Measurements from ENCODE around the gene RERE. TPM values are rescaled to one million over a fixed set of nuclear protein-coding genes. Genes with fewer than 3 reads are reported as not detected.

RERE gene
- total RNA-seq, 1 donor from 2014 or later = 139 TPM

DNA sequence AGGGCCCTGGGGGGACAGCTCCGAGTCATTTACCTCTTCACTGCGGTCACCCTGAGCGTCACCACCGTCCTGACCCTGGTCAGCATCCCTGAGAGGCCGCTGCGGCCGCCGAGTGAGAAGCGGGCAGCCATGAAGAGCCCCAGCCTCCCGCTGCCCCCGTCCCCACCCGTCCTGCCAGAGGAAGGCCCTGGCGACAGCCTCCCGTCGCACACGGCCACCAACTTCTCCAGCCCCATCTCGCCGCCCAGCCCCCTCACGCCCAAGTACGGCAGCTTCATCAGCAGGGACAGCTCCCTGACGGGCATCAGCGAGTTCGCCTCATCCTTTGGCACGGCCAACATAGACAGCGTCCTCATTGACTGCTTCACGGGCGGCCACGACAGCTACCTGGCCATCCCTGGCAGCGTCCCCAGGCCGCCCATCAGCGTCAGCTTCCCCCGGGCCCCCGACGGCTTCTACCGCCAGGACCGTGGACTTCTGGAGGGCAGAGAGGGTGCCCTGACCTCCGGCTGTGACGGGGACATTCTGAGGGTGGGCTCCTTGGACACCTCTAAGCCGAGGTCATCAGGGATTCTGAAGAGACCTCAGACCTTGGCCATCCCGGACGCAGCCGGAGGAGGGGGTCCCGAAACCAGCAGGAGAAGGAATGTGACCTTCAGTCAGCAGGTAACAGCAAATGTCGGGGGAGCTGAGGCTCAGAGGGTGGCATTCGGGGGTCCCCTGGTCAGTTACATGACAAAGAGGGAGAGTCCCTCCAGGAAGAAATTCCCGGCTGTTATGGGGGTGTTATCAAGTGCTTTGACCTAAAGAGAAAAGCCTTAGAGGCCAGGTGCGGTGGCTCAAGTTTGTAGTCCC is 486.9 kb downstream of the RERE start:
- no peak overlapping the region for H3K4me3 Mint-ChIP-seq (ENCODE audit: low read depth)
- H3K36me3 Mint-ChIP-seq (ENCODE audit: low read depth) = no peaks in the 10 kb centered on the region
- no peaks in the 10 kb centered on the region for H3K4me1 Mint-ChIP-seq (ENCODE audit: low read depth)
- intact Hi-C loops (cut with micrococcal nuclease) = no loop called here
- H3K9me3 Mint-ChIP-seq = no peaks in the 10 kb centered on the region
- DNase-seq (ENCODE audit: low spot score) = no peak
- H3K27ac Mint-ChIP-seq = no peak overlapping the region
- no peaks in the 10 kb centered on the region for H3K27me3 Mint-ChIP-seq (ENCODE audit: low read depth)

DNA sequence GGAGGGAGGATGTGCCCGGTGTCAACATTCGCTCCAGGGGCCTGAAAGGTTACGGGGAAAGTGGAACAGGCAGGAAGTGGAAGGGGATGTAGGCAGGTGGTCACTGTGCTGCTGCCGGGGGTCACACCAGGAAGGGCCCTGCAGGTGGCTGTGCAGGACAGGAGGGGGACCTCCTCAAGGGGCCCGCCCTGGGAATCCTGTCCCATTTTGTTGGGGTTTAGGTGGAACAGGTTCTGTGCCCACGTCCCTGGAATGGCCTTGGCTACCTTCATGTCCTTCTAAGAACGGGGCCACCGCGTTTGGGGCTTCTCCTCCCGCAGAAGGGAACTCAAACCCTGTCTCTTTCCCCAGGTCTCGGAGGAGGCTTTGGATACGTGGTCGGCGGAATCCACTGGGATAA is 487.6 kb downstream of the RERE start:
- Mint-ChIP-seq H3K36me3 (ENCODE audit: low read depth) (no peaks in the 10 kb centered on the region), H3K4me1 (ENCODE audit: low read depth) (no peaks in the 10 kb centered on the region), H3K4me3 (ENCODE audit: low read depth) (no peak overlapping the region), H3K27ac (no peak overlapping the region), H3K9me3 (no peaks in the 10 kb centered on the region), H3K27me3 (ENCODE audit: low read depth) (no peaks in the 10 kb centered on the region)
- no peak for DNase-seq (ENCODE audit: low spot score)
- intact Hi-C loops (cut with micrococcal nuclease) = no loop called here

DNA sequence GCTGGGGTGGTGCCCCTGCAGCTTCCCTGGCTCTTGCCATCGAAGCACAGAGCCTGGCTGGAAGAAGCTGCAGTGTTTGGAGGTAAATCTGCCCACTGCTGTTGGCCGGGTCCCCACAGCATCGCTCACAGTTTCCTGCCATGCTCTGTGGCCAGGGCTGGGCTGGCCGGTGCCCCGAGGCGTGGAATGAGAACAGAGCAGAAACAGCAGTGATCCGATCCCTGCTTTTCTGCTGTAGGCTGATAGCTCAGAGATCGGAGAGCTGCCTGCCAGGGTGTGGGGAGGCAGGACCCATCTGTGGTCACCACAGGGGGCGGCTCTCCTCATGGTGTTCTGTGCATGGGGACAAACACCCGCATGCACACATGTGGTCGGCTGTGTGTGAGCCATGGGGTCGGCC is 488.0 kb downstream of the RERE start:
- H3K4me1 Mint-ChIP-seq (ENCODE audit: low read depth) = no peaks in the 10 kb centered on the region
- no peak for DNase-seq (ENCODE audit: low spot score)
- H3K27ac Mint-ChIP-seq = no peak overlapping the region
- no peaks in the 10 kb centered on the region for H3K27me3 Mint-ChIP-seq (ENCODE audit: low read depth)
- H3K9me3 Mint-ChIP-seq = no peaks in the 10 kb centered on the region
- intact Hi-C loops (cut with micrococcal nuclease) = no loop called here
- H3K36me3 Mint-ChIP-seq (ENCODE audit: low read depth) = no peaks in the 10 kb centered on the region
- no peak overlapping the region for H3K4me3 Mint-ChIP-seq (ENCODE audit: low read depth)

DNA sequence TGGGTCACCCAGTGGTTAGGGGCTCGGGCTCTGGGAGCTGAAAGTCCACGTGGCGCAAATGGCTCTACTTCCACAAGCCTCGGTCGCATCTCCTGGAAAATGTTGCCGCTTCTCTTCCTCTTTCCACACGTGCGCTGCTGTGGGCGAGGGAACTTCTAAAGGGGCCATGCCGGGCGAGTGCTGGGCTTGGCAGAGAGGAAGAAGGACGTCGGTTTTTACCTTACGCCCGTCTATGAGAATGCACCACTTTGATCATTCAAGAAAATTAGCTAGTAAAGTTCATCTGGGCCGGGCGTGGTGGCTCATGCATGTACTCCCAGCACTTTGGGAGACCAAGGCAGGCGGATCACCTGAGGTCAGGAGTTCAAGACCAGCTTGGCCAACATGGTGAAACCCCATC is 489.2 kb downstream of the RERE start:
- Mint-ChIP-seq H3K9me3 (no peaks in the 10 kb centered on the region), H3K4me3 (ENCODE audit: low read depth) (no peak overlapping the region)

DNA sequence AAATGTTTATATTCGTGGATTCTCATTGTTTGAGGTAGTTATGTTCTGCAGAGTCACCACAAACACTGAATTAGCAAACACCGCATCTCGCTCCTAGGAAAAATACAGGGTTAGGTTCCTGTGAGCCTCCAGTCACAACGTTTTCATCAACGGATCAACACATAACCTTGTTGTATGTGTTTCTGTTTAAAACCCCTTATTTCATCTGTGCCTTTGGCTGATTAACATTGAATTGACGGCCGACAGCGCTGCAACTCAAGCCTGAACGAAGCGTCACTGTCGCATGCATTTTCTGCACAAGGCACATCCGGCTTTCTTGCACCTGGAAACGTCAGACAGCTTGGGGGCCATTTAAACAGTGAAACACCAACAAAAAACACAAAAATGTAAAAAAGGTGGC is 491.2 kb downstream of the RERE start:
- Mint-ChIP-seq H3K27me3 (ENCODE audit: low read depth) (no peaks in the 10 kb centered on the region), H3K4me1 (ENCODE audit: low read depth) (peaks cover 4% of the 10 kb centered on the region), H3K27ac (no peak overlapping the region), H3K9me3 (peaks cover 5% of the 10 kb centered on the region), H3K36me3 (ENCODE audit: low read depth) (no peaks in the 10 kb centered on the region), H3K4me3 (ENCODE audit: low read depth) (no peak overlapping the region)
- DNase-seq (ENCODE audit: low spot score) = no peak
- intact Hi-C loops (cut with micrococcal nuclease) = no loop called here

More for the DNA sequence above, 489.2 kb downstream of the RERE start:
- DNase-seq (ENCODE audit: low spot score) = no peak
- Mint-ChIP-seq H3K4me1 (ENCODE audit: low read depth) (no peaks in the 10 kb centered on the region), H3K27ac (no peak overlapping the region), H3K27me3 (ENCODE audit: low read depth) (no peaks in the 10 kb centered on the region), H3K36me3 (ENCODE audit: low read depth) (no peaks in the 10 kb centered on the region)
- intact Hi-C loops (cut with micrococcal nuclease) = no loop called here

- H3K36me3 Mint-ChIP-seq (ENCODE audit: low read depth) = no peaks in the 10 kb centered on the region
- intact Hi-C loops (cut with micrococcal nuclease) = no loop called here
- no peak overlapping the region for H3K4me3 Mint-ChIP-seq (ENCODE audit: low read depth)
- H3K9me3 Mint-ChIP-seq = peaks cover 5% of the 10 kb centered on the region
- H3K27ac Mint-ChIP-seq = no peak overlapping the region
- no peaks in the 10 kb centered on the region for H3K27me3 Mint-ChIP-seq (ENCODE audit: low read depth)
- DNase-seq (ENCODE audit: low spot score) = no peak
- H3K4me1 Mint-ChIP-seq (ENCODE audit: low read depth) = peaks cover 5% of the 10 kb centered on the region
These were observed 491.7 kb downstream of the RERE start for GRCh38 chr1:8325771-8326170.

GRCh38 chr1:8324176-8324810 is 493.1 kb downstream of the RERE start:
- Mint-ChIP-seq H3K27ac (no peak overlapping the region), H3K36me3 (ENCODE audit: low read depth) (no peaks in the 10 kb centered on the region), H3K9me3 (peaks cover 5% of the 10 kb centered on the region), H3K4me3 (ENCODE audit: low read depth) (no peak overlapping the region), H3K4me1 (ENCODE audit: low read depth) (peaks cover 5% of the 10 kb centered on the region), H3K27me3 (ENCODE audit: low read depth) (peaks cover 2% of the 10 kb centered on the region)
- DNase-seq (ENCODE audit: low spot score) = no peak
- intact Hi-C loops (cut with micrococcal nuclease) = no loop called here

GRCh38 chr1:8323706-8324105 is 493.7 kb downstream of the RERE start:
- Mint-ChIP-seq H3K36me3 (ENCODE audit: low read depth) (no peaks in the 10 kb centered on the region), H3K4me1 (ENCODE audit: low read depth) (peaks cover 6% of the 10 kb centered on the region), H3K27ac (no peak overlapping the region), H3K27me3 (ENCODE audit: low read depth) (peaks cover 3% of the 10 kb centered on the region), H3K4me3 (ENCODE audit: low read depth) (no peak overlapping the region), H3K9me3 (peaks cover 5% of the 10 kb centered on the region)
- DNase-seq (ENCODE audit: low spot score) = no peak
- intact Hi-C loops (cut with micrococcal nuclease) = no loop called here

GRCh38 chr1:8321612-8322011 is 495.8 kb downstream of the RERE start:
- Mint-ChIP-seq H3K27me3 (ENCODE audit: low read depth) (peaks cover 8% of the 10 kb centered on the region), H3K36me3 (ENCODE audit: low read depth) (no peaks in the 10 kb centered on the region), H3K4me1 (ENCODE audit: low read depth) (peaks cover 11% of the 10 kb centered on the region), H3K27ac (no peak overlapping the region), H3K4me3 (ENCODE audit: low read depth) (no peak overlapping the region), H3K9me3 (peaks cover 5% of the 10 kb centered on the region)
- intact Hi-C loops (cut with micrococcal nuclease) = no loop called here
- DNase-seq (ENCODE audit: low spot score) = no peak

- no peak overlapping the region for H3K27ac Mint-ChIP-seq
- H3K4me3 Mint-ChIP-seq (ENCODE audit: low read depth) = peak overlapping the region; percentile 57
- DNase-seq (ENCODE audit: low spot score) = no peak
- peaks cover 5% of the 10 kb centered on the region for H3K9me3 Mint-ChIP-seq
- intact Hi-C loops (cut with micrococcal nuclease) = no loop called here
- peaks cover 17% of the 10 kb centered on the region for H3K4me1 Mint-ChIP-seq (ENCODE audit: low read depth)
- no peaks in the 10 kb centered on the region for H3K36me3 Mint-ChIP-seq (ENCODE audit: low read depth)
- H3K27me3 Mint-ChIP-seq (ENCODE audit: low read depth) = peaks cover 27% of the 10 kb centered on the region
These were observed 499.0 kb downstream of the RERE start for GRCh38 chr1:8318436-8318835.

GRCh38 chr1:8317647-8318381 is 499.6 kb downstream of the RERE start, which contains the start of gene SLC45A1:
Gene SLC45A1 (plus strand): TSS chr1:8318114. CDS start chr1:8324330, 6,216 bp downstream.
- DNase-seq (ENCODE audit: low spot score) = peak; percentile 73
- peak within 1 kb of the TSS; percentile 68 for H3K4me3 Mint-ChIP-seq (ENCODE audit: low read depth)
- peaks cover 27% of the 10 kb centered on the region for H3K27me3 Mint-ChIP-seq (ENCODE audit: low read depth)
- H3K27ac Mint-ChIP-seq = no peak within 1 kb of the TSS
- intact Hi-C loops (cut with micrococcal nuclease) = no loop called here
- H3K9me3 Mint-ChIP-seq = peaks cover 5% of the 10 kb centered on the region
- H3K4me1 Mint-ChIP-seq (ENCODE audit: low read depth) = peaks cover 17% of the 10 kb centered on the region
- no peaks in the 10 kb centered on the region for H3K36me3 Mint-ChIP-seq (ENCODE audit: low read depth)

GRCh38 chr1:8315573-8316475 is 501.6 kb downstream of the RERE start:
- Mint-ChIP-seq H3K27ac (no peak overlapping the region), H3K4me3 (ENCODE audit: low read depth) (no peak overlapping the region), H3K27me3 (ENCODE audit: low read depth) (peaks cover 30% of the 10 kb centered on the region)

More at GRCh38 chr1:8315573-8316475, 501.6 kb downstream of the RERE start:
- Mint-ChIP-seq H3K4me1 (ENCODE audit: low read depth) (peaks cover 12% of the 10 kb centered on the region), H3K36me3 (ENCODE audit: low read depth) (no peaks in the 10 kb centered on the region), H3K9me3 (no peaks in the 10 kb centered on the region)
- DNase-seq (ENCODE audit: low spot score) = no peak
- intact Hi-C loops (cut with micrococcal nuclease) = loop anchor here (1.0 kb wide), 1 partner anchor 290 kb away; the partner anchor contains the start of gene ERRFI1

Data from activated T-helper 2 cell treated with anti-CD3 and anti-CD28 coated beads, Interferon-gamma antibody, Interleukin-2, Interleukin-4, amounts not matched to agents 10 μg/mL and 5 μg/mL and 100 μg/mL, durations not matched to agents 14 hours and 24 hours and 36 hours (primary cell).